ENCODE results near the gene NAA25.

NAA25 gene

GRCh38 chr12:112108202-112109079 is at the start of gene NAA25:
TSS of gene NAA25 (minus strand) at chr12:112108783. CDS start at chr12:112108773, 10 bp downstream.
- peak within 1 kb of the TSS; percentile 94 for H3K4me3 ChIP-seq (ENCODE audit: low read depth, low read length)
- peak within 1 kb of the TSS; percentile 70 for H3K27ac ChIP-seq
- no peaks in the 10 kb centered on the region for H3K9me3 ChIP-seq (ENCODE audit: severe bottlenecking)
- TF ChIP-seq CTCF (IDR thresholded peaks at IDR 0.05; ENCODE audit: low read depth, low read length), result no peak
- H3K27me3 ChIP-seq (ENCODE audit: insufficient read depth, low read depth, severe bottlenecking), result no peaks in the 10 kb centered on the region
- H3K36me3 ChIP-seq, result peaks cover 9% of the 10 kb centered on the region
- DNase-seq, result peak; percentile 88

DNA sequence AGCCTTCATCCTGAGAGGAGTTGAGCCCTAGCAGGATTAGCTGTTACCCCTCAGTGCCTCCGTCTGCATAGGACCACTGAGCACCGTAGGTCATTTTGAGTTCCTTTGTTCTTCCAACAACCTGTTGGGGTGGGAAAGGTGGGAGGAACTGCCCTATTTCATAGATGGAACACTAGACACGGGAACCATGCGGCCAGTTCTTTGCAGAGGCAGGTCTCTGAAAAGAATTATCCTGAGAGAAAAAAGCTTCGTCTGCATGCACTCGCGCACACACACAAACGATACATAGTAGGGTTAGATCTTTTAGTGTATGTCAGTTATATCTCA is 45.3 kb upstream of the NAA25 start:
- Histone ChIP-seq H3K36me3 (peaks cover 51% of the 10 kb centered on the region), H3K9me3 (ENCODE audit: severe bottlenecking) (peaks cover 4% of the 10 kb centered on the region), H3K27ac (no peak overlapping the region), H3K27me3 (ENCODE audit: insufficient read depth, low read depth, severe bottlenecking) (no peaks in the 10 kb centered on the region), H3K4me3 (ENCODE audit: low read depth, low read length) (no peak overlapping the region)
- no peak for TF ChIP-seq CTCF (IDR thresholded peaks at IDR 0.05; ENCODE audit: low read depth, low read length)
- no peak for DNase-seq

GRCh38 chr12:112153181-112153892 is 44.8 kb upstream of the NAA25 start:
- peaks cover 52% of the 10 kb centered on the region for H3K36me3 ChIP-seq
- no peak overlapping the region for H3K4me3 ChIP-seq (ENCODE audit: low read depth, low read length)
- DNase-seq, result no peak
- no peak for TF ChIP-seq CTCF (IDR thresholded peaks at IDR 0.05; ENCODE audit: low read depth, low read length)
- H3K27me3 ChIP-seq (ENCODE audit: insufficient read depth, low read depth, severe bottlenecking), result no peaks in the 10 kb centered on the region
- H3K27ac ChIP-seq, result no peak overlapping the region
- peaks cover 4% of the 10 kb centered on the region for H3K9me3 ChIP-seq (ENCODE audit: severe bottlenecking)

GRCh38 chr12:112151766-112152541 is 43.4 kb upstream of the NAA25 start:
- DNase-seq, result no peak
- TF ChIP-seq CTCF (IDR thresholded peaks at IDR 0.05; ENCODE audit: low read depth, low read length), result no peak
- Histone ChIP-seq H3K27ac (no peak overlapping the region), H3K4me3 (ENCODE audit: low read depth, low read length) (no peak overlapping the region), H3K9me3 (ENCODE audit: severe bottlenecking) (peaks cover 4% of the 10 kb centered on the region), H3K27me3 (ENCODE audit: insufficient read depth, low read depth, severe bottlenecking) (no peaks in the 10 kb centered on the region), H3K36me3 (peaks cover 59% of the 10 kb centered on the region)

GRCh38 chr12:112149596-112149995 is 41.0 kb upstream of the NAA25 start:
- Histone ChIP-seq H3K27ac (no peak overlapping the region), H3K9me3 (ENCODE audit: severe bottlenecking) (no peaks in the 10 kb centered on the region), H3K27me3 (ENCODE audit: insufficient read depth, low read depth, severe bottlenecking) (no peaks in the 10 kb centered on the region), H3K36me3 (peaks cover 73% of the 10 kb centered on the region), H3K4me3 (ENCODE audit: low read depth, low read length) (no peak overlapping the region)
- TF ChIP-seq CTCF (IDR thresholded peaks at IDR 0.05; ENCODE audit: low read depth, low read length), result no peak
- DNase-seq, result no peak

All from WERI-Rb-1 (cell line).